GM12878 (cell line): ENCODE data around the gene THTPA. TPM values are rescaled to one million over a fixed set of nuclear protein-coding genes. Genes with fewer than 3 reads are reported as not detected.

Source experiments
- ATAC-seq: fragments of 200-7000 bp; cut with Tn5 transposase; 3 replicates; pipeline ENCODE4 v1.9.1; 2020; ENCODE audit warnings: mild to moderate bottlenecking, moderate library complexity
- BruUV-seq: library from RNA; stranded (reverse); fragments of 400-500 nt; replicated peaks from 2 replicates; lab custom pipeline; 2021; lab: Mats Ljungman, UMichigan
- CTCF ChIA-PET: fragments of 300-600 bp; sonication (Branson Sonifier 250); formaldehyde crosslinking; extraction: SDS; loops from one replicate; lab custom pipeline; 2021; ENCODE audit warnings: inconsistent platforms; lab: Yijun Ruan, JAX
- POLR2A ChIA-PET: fragments of 350-600 bp; formaldehyde crosslinking; extraction: SDS; loops from one replicate; lab custom pipeline; 2021; ENCODE audit warnings: inconsistent platforms; lab: Charles Lee
- RAD21 ChIA-PET: fragments of 300-600 bp; sonication (Branson Sonifier 250); formaldehyde crosslinking; loops from one replicate; lab custom pipeline; 2023; ENCODE audit warnings: antibody characterized with exemption; ENCODE audit not compliant: unreplicated experiment; lab: Charles Lee
- SMC1A ChIA-PET: fragments of 300-600 bp; sonication (Branson Sonifier 250); formaldehyde crosslinking; loops from one replicate; lab custom pipeline; 2023; ENCODE audit not compliant: unreplicated experiment, uncharacterized antibody; lab: Charles Lee
- DNase-seq: peaks from one replicate; pipeline ENCODE4 v3.0.0-alpha.2; 2011; ENCODE audit warnings: low read depth, low spot score
- FAIRE-seq: peaks from 3 replicates; lab custom pipeline; 2011; peaks lifted over from hg19 to GRCh38; lab: Jason Lieb, UNC
- H2AFZ ChIP-seq: 2 replicates; pipeline ENCODE4 v1.6.0; 2011; ENCODE audit warnings: low read depth, low read length, control low read depth; ENCODE audit not compliant: control insufficient read depth
- H3K27ac ChIP-seq: 2 replicates; pipeline ENCODE4 v1.5.1; 2011; ENCODE audit warnings: control low read depth; ENCODE audit not compliant: control insufficient read depth, insufficient read depth
- H3K27me3 ChIP-seq, 2 experiments: replicated peaks in 1 of 2; 2 replicates each; pipeline versions ENCODE4 v1.6.0 to v1.6.1; 2011; ENCODE audit warnings: low read length in 1 of 2; ENCODE audit not compliant: control insufficient read depth in 2 of 2, insufficient read depth in 2 of 2
- H3K36me3 ChIP-seq, 2 experiments: 2 replicates each; pipeline ENCODE4 v1.5.1; 2011; ENCODE audit warnings: low read length in 1 of 2; ENCODE audit not compliant: control insufficient read depth in 2 of 2, insufficient read depth in 2 of 2
- H3K4me1 ChIP-seq: 2 replicates; pipeline ENCODE4 v1.6.1; 2011; ENCODE audit warnings: mild to moderate bottlenecking, low read length, moderate library complexity, mixed read lengths; ENCODE audit not compliant: control insufficient read depth, insufficient read depth
- H3K4me2 ChIP-seq: 2 replicates; pipeline ENCODE4 v1.6.0; 2011; ENCODE audit warnings: control low read depth; ENCODE audit not compliant: control insufficient read depth, insufficient read depth
- H3K4me3 ChIP-seq: fragments of 200-600 bp; sonication (generic); 2 replicates; pipeline ENCODE4 v1.5.1; 2016
- H3K79me2 ChIP-seq: 2 replicates; pipeline ENCODE4 v1.6.0; 2011; ENCODE audit warnings: low read length; ENCODE audit not compliant: control insufficient read depth, insufficient read depth
- H3K9ac ChIP-seq: 2 replicates; pipeline ENCODE4 v1.8.0; 2011; ENCODE audit warnings: low read length, control low read depth, mixed read lengths; ENCODE audit not compliant: control insufficient read depth, insufficient read depth
- H3K9me3 ChIP-seq: replicated peaks from 3 replicates; pipeline ENCODE4 v1.5.1; 2011; ENCODE audit warnings: mild to moderate bottlenecking, low read length; ENCODE audit not compliant: control insufficient read depth, insufficient read depth
- H4K20me1 ChIP-seq: 2 replicates; pipeline ENCODE4 v1.6.0; 2011; ENCODE audit not compliant: control insufficient read depth, insufficient read depth
- CUX1 ChIP-seq: IDR thresholded peaks from 2 replicates; pipeline ENCODE4 v1.6.1; 2012; ENCODE audit warnings: improper control_type of control experiment, low read depth, low read length; ENCODE audit not compliant: insufficient replicate concordance
- FOS ChIP-seq: IDR thresholded peaks from 3 replicates; pipeline ENCODE4 v1.6.1; 2011; ENCODE audit warnings: borderline replicate concordance; ENCODE audit not compliant: insufficient read length; ENCODE audit errors: extremely low read depth
- FOXM1 ChIP-seq: IDR thresholded peaks from 2 replicates; pipeline ENCODE4 v1.6.1; 2012; ENCODE audit warnings: low read depth, mild to moderate bottlenecking, inconsistent platforms, low read length, moderate library complexity
- NFYB ChIP-seq: IDR thresholded peaks from 2 replicates; pipeline ENCODE4 v1.6.1; 2011; ENCODE audit warnings: low read depth, mild to moderate bottlenecking, low read length, improper control_type of control experiment, moderate library complexity; ENCODE audit not compliant: insufficient read depth
- TCF7 ChIP-seq: IDR thresholded peaks from 2 replicates; pipeline ENCODE4 v1.6.1; 2014; ENCODE audit warnings: antibody characterized with exemption, borderline replicate concordance
- ZNF274 ChIP-seq: IDR thresholded peaks from one replicate; pipeline ENCODE4 v1.8.0; 2011; ENCODE audit not compliant: insufficient read length, insufficient read depth
- ZNF384 ChIP-seq: IDR thresholded peaks from 2 replicates; pipeline ENCODE4 v1.6.1; 2012; ENCODE audit warnings: low read depth, mild to moderate bottlenecking, low read length, improper control_type of control experiment, borderline replicate concordance
- WGBS: methylation state at CpG from one replicate; pipeline ENCODE4 v1.1.6; 2016; ENCODE audit warnings: low lambda C conversion rate; ENCODE audit not compliant: insufficient replicate concordance, insufficient coverage; ENCODE audit errors: missing lambda C conversion rate; 5-methylcytosine and 5-hydroxymethylcytosine counted together
- in situ Hi-C: fragments of 300-500 bp; cut with MboI; formaldehyde crosslinking; loops from 9 replicates; pipeline ENCODE4 v1.14.3; 2018; ENCODE audit warnings: mixed read lengths
- intact Hi-C: fragments of 100-400 bp; cut with micrococcal nuclease; formaldehyde crosslinking; loops from one replicate; pipeline ENCODE4 v1.14.2; 2022; ENCODE audit not compliant: unreplicated experiment
- polyA plus RNA-seq, 11 experiments: library from polyadenylated mRNA; depleted of rRNA in 4 of 11; unstranded in 6 of 11; stranded (reverse) in 5 of 11; fragments of >200 nt; fragmentation: Nextera tagmentation in 4 of 11; fragmentation: Illumina TruSeq in 1 of 11; extraction: Ambion mirVana in 4 of 11; extraction: Trizol in 1 of 11; gene quantifications; 1 replicate in 1 of 11; 2 replicates in 10 of 11; pipeline versions ENCODE4 v1.2.1 to v1.2.3, GENCODE V29; 2011 to 2016; ENCODE audit warnings: inconsistent platforms in 2 of 11, missing spikeins in 2 of 11, low read depth in 1 of 11
- total RNA-seq, 4 experiments: library from RNA; depleted of rRNA in 3 of 4; stranded (reverse); fragments of >200 nt in 3 of 4; fragmentation: Illumina TruSeq in 1 of 4; extraction: Trizol in 1 of 4; gene quantifications; 2 replicates each; pipeline versions ENCODE4 v1.2.1 to v1.2.3, GENCODE V29; 2013 to 2021

The THTPA gene
- total and polyA plus RNA-seq, 10 of the 15 experiments (the other 5 are each of a cell fraction or from before 2014, with no cell fraction given): 3.1 to 24.9 (median 12.8) TPM

DNA sequence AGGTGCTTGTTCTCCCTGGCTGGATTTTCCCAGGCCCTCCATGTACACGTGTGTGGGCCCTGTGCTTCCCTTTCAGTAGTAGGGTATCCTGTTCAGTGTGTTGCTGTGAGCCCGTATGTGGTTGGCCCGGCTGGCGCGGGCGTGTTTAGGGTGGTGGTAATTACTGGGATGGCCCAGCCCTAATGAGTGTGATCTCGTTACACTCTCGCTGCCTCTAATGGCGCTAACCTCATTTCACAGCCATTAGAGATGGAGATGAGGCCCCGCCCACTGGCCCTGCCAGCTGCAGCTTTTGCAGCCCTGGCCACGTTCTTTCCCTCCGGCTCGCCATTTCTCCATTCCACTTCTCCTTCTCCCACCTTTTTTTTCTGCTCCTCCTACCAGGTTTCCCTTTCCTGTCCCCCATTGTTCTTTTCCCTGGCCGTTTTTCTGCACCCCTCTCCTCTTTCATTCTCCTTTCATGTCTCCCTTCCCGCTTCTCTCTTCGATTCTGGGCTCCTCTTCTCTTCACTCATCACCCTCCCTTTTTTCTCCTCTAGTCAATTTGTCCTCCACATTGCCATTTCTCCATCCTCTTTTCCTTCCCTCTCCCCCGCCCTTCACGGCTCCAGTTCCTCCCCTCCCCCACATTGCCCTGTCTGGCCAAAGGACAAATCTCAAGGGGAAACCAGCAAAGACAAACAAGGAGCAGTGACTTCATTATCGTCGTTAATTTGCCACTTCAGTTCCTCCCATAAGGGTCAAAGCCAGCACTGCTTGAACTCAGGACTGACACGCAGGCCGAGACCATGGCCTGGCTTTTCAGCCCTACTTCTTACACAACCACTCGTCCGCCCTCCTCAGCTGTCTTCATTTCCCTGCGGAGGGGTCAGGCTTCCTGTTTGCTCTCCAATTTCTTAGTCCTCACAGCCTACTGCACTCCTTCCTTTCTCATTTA lies 11.3 kb upstream of the THTPA start:
- Histone ChIP-seq H3K4me2 (no peak overlapping the region), H3K79me2 (no peaks in the 10 kb centered on the region), H3K4me3 (no peak overlapping the region), H3K27ac (no peak overlapping the region), H2AFZ (no peak overlapping the region), H3K9me3 (no peaks in the 10 kb centered on the region), H3K36me3 (no peaks in the 10 kb centered on the region), H3K27me3 (no peaks in the 10 kb centered on the region), H4K20me1 (no peaks in the 10 kb centered on the region), H3K9ac (no peak overlapping the region), H3K4me1 (no peaks in the 10 kb centered on the region)
- no peak for ATAC-seq
- ChIA-PET SMC1A (no interaction called here), RAD21 (no interaction called here), CTCF (interaction anchor here (11.4 kb wide), 1 partner anchor 16 kb away, joined by 131 read pairs; no protein-coding TSS in a partner anchor), POLR2A (interaction anchor here (0.6 kb wide), 1 partner anchor 840 kb away, joined by 4 read pairs; no protein-coding TSS in a partner anchor)
- no peak for FAIRE-seq
- intact Hi-C loops: no loop called here
- TF ChIP-seq NFYB: no peak
- TF ChIP-seq TCF7: no peak
- TF ChIP-seq FOS: no peak
- TF ChIP-seq ZNF274: no peak
- TF ChIP-seq ZNF384: no peak
- TF ChIP-seq CUX1: no peak
- no peak for TF ChIP-seq FOXM1
- no peak for DNase-seq
- BruUV-seq: no TSS peak
- WGBS: 83% methylated on average over 25 of the region's 25 CpGs
- in situ Hi-C loops: no loop called here
